H1 (cell line): ENCODE data around the gene CCDC107. TPM values are rescaled to one million over a fixed set of nuclear protein-coding genes. Genes with fewer than 3 reads are reported as not detected.

ENCODE experiments used
- KDM1A ChIP-seq: fragments of 200-600, 300-600 bp; sonication (generic); IDR thresholded peaks from 2 replicates; pipeline ENCODE4 v1.7.1; 2016; ENCODE audit warnings: mild to moderate bottlenecking, low read length, borderline replicate concordance
- KDM4A ChIP-seq: IDR thresholded peaks from one replicate; pipeline ENCODE4 v1.7.1; 2012; ENCODE audit warnings: low read depth, mild to moderate bottlenecking, moderate library complexity, low read length, inconsistent platforms; ENCODE audit not compliant: severe bottlenecking
- SIRT6 ChIP-seq: IDR thresholded peaks from one replicate; pipeline ENCODE4 v1.7.1; 2012; ENCODE audit warnings: low read length, inconsistent platforms
- SP1 ChIP-seq: IDR thresholded peaks from 2 replicates; pipeline ENCODE4 v1.6.1; 2011; ENCODE audit warnings: low read depth, low read length
- polyA plus RNA-seq, 7 experiments: library from polyadenylated mRNA; depleted of rRNA in 3 of 7; stranded (reverse) in 5 of 7; unstranded in 2 of 7; fragments of >200 nt in 5 of 7; fragments of 200-250 nt in 2 of 7; gene quantifications; 1 replicate in 5 of 7; 2 replicates in 1 of 7; 4 replicates in 1 of 7; pipeline versions ENCODE4 v1.2.1 to v1.2.3, GENCODE V29; 2011 to 2013; ENCODE audit warnings: missing spikeins in 2 of 7, mixed read lengths in 2 of 7
- total RNA-seq: library from RNA; stranded (reverse); fragmentation: NEBNext Ultra II Directional; extraction: Animal tissue kit (Norgen Biotek cat#: 25700); gene quantifications from 2 replicates; pipeline ENCODE4 v1.2.1, GENCODE V29; 2021

CCDC107 gene
- total and polyA plus RNA-seq, 2 of the 8 experiments (the other 6 are each of a cell fraction or from before 2014, with no cell fraction given), result 8.2 to 9.0 TPM

DNA sequence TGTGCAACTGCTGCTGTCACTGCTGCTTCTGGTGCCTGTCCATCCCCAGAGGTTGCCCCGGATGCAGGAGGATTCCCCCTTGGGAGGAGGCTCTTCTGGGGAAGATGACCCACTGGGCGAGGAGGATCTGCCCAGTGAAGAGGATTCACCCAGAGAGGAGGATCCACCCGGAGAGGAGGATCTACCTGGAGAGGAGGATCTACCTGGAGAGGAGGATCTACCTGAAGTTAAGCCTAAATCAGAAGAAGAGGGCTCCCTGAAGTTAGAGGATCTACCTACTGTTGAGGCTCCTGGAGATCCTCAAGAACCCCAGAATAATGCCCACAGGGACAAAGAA lies 15.9 kb downstream of the CCDC107 start (continued):
- TF ChIP-seq KDM4A (no peak), SP1 (no peak), KDM1A (no peak), SIRT6 (no peak)
